A549 (cell line): ENCODE results near the gene ROR1. TPM values are rescaled to one million over a fixed set of nuclear protein-coding genes. Genes with fewer than 3 reads are reported as not detected.

ENCODE experiments used
- ATAC-seq, 2 experiments: fragments of 200-7000 bp in 1 of 2; fragments of >200 bp in 1 of 2; cut with Nextera tagmentation in 1 of 2; cut with Tn5 transposase in 1 of 2; 3 replicates each; pipeline versions ENCODE4 v1.8.0 to v1.9.1; 2018 to 2020; ENCODE audit warnings: mild to moderate bottlenecking in 1 of 2, moderate library complexity in 1 of 2
- CTCF ChIA-PET: fragments of 300-600 bp; sonication (Branson Sonifier 250); formaldehyde crosslinking; extraction: SDS; loops from one replicate; lab custom pipeline; 2021; ENCODE audit warnings: antibody characterized with exemption, inconsistent platforms; lab: Yijun Ruan, JAX
- POLR2A ChIA-PET: fragments of 350-600 bp; formaldehyde crosslinking; extraction: SDS; loops from one replicate; lab custom pipeline; 2021; ENCODE audit warnings: antibody characterized with exemption, inconsistent platforms; lab: Yijun Ruan, JAX
- DNase-seq, 2 experiments: peaks; one replicate each; pipeline versions ENCODE4 v3.0.0 to v3.0.0-alpha.2; 2011 to 2016; ENCODE audit warnings: low read depth in 1 of 2, low spot score in 1 of 2
- FAIRE-seq: peaks from 2 replicates; lab custom pipeline; 2011; peaks lifted over from hg19 to GRCh38; lab: Jason Lieb, UNC
- H3K27ac ChIP-seq, 2 experiments: fragments of >200 bp; sonication (Bioruptor Twin); formaldehyde crosslinking; 3 replicates each; pipeline ENCODE4 v1.5.1; 2016 to 2017
- H3K4me1 ChIP-seq: fragments of >200 bp; sonication (Bioruptor Twin); formaldehyde crosslinking; 3 replicates; pipeline ENCODE4 v1.6.1; 2016
- H3K4me2 ChIP-seq: fragments of >200 bp; sonication (Bioruptor Twin); formaldehyde crosslinking; 3 replicates; pipeline ENCODE4 v1.6.1; 2016
- H3K4me3 ChIP-seq: fragments of >200 bp; sonication (Bioruptor Twin); formaldehyde crosslinking; 3 replicates; pipeline ENCODE4 v1.5.1; 2016
- H3K9me3 ChIP-seq: fragments of >200 bp; sonication (Bioruptor Twin); formaldehyde crosslinking; 3 replicates; pipeline ENCODE4 v1.6.1; 2016
- ATOH8 ChIP-seq: fragments of 250-450 bp; sonication (Bioruptor Pico); IDR thresholded peaks from 2 replicates; pipeline ENCODE4 v1.5.0; 2020; ENCODE audit warnings: low read depth, mild to moderate bottlenecking, moderate library complexity
- BCL3 ChIP-seq: fragments of >200 bp; sonication (Bioruptor Twin); formaldehyde crosslinking; IDR thresholded peaks from 3 replicates; pipeline ENCODE4 v1.6.1; 2016
- BHLHE40 ChIP-seq: IDR thresholded peaks from 2 replicates; pipeline ENCODE4 v1.6.1; 2012; ENCODE audit warnings: low read depth, low read length, inconsistent platforms
- CBX2 ChIP-seq: fragments of 200-600 bp; sonication (generic); IDR thresholded peaks from 2 replicates; pipeline ENCODE4 v1.6.1; 2016; ENCODE audit warnings: low read depth, mild to moderate bottlenecking, borderline replicate concordance
- E2F6 ChIP-seq: IDR thresholded peaks from 2 replicates; pipeline ENCODE4 v1.6.1; 2012; ENCODE audit warnings: low read depth, borderline replicate concordance
- EHF ChIP-seq: fragments of 250-450 bp; sonication (Bioruptor Pico); IDR thresholded peaks from 2 replicates; pipeline ENCODE4 v1.5.0; 2020; ENCODE audit warnings: mild to moderate bottlenecking
- EHMT2 ChIP-seq: fragments of 200-600 bp; sonication (generic); IDR thresholded peaks from 2 replicates; pipeline ENCODE4 v1.6.1; 2016; ENCODE audit warnings: antibody characterized with exemption, low read depth, mild to moderate bottlenecking, moderate library complexity
- FOSB ChIP-seq: fragments of 250-450 bp; sonication (Bioruptor Pico); IDR thresholded peaks from 2 replicates; pipeline ENCODE4 v1.5.0; 2020; ENCODE audit warnings: mild to moderate bottlenecking, moderate library complexity
- FOXS1 ChIP-seq: fragments of 250-450 bp; sonication (Bioruptor Pico); IDR thresholded peaks from 2 replicates; pipeline ENCODE4 v1.5.0; 2020; ENCODE audit warnings: mild to moderate bottlenecking, moderate library complexity
- GATA3 ChIP-seq: IDR thresholded peaks from 2 replicates; pipeline ENCODE4 v1.6.1; 2012; ENCODE audit warnings: borderline replicate concordance
- HDAC2 ChIP-seq: fragments of 200-600 bp; sonication (generic); IDR thresholded peaks from 2 replicates; pipeline ENCODE4 v1.6.1; 2016
- HES2 ChIP-seq: fragments of >200 bp; sonication (Bioruptor Twin); formaldehyde crosslinking; IDR thresholded peaks from 2 replicates; pipeline ENCODE4 v1.6.1; 2016
- HOXA7 ChIP-seq: fragments of 250-450 bp; sonication (Bioruptor Pico); IDR thresholded peaks from 2 replicates; pipeline ENCODE4 v1.5.0; 2020; ENCODE audit warnings: mild to moderate bottlenecking, moderate library complexity
- HOXB13 ChIP-seq: fragments of 250-450 bp; sonication (Bioruptor Pico); IDR thresholded peaks from 2 replicates; pipeline ENCODE4 v1.5.0; 2020; ENCODE audit warnings: low read depth, mild to moderate bottlenecking, moderate library complexity
- HOXB5 ChIP-seq: fragments of 250-450 bp; sonication (Bioruptor Pico); IDR thresholded peaks from 2 replicates; pipeline ENCODE4 v1.5.0; 2020; ENCODE audit warnings: mild to moderate bottlenecking, moderate library complexity
- JUN ChIP-seq, 2 experiments: fragments of >200 bp; sonication (Bioruptor Twin); formaldehyde crosslinking; IDR thresholded peaks; 2 replicates in 1 of 2; 3 replicates in 1 of 2; pipeline ENCODE4 v1.6.1; 2016 to 2017
- KDM5A ChIP-seq: fragments of 200-600 bp; sonication (generic); IDR thresholded peaks from 2 replicates; pipeline ENCODE4 v1.6.1; 2016; ENCODE audit warnings: antibody characterized with exemption, mild to moderate bottlenecking
- MAFK ChIP-seq: fragments of 450-650 bp; IDR thresholded peaks from 2 replicates; pipeline ENCODE4 v1.6.1; 2014; ENCODE audit not compliant: partially characterized antibody
- MAZ ChIP-seq: fragments of 150-350 bp; IDR thresholded peaks from 2 replicates; pipeline ENCODE4 v1.6.1; 2014; ENCODE audit warnings: antibody characterized with exemption, low read depth, low read length, borderline replicate concordance
- MYC ChIP-seq: IDR thresholded peaks from 2 replicates; pipeline ENCODE4 v1.6.1; 2012; ENCODE audit warnings: mild to moderate bottlenecking, inconsistent platforms, low read length, improper control_type of control experiment, borderline replicate concordance
- NPAS2 ChIP-seq: fragments of 250-450 bp; sonication (Bioruptor Pico); IDR thresholded peaks from 2 replicates; pipeline ENCODE4 v1.8.0; 2022; ENCODE audit warnings: mild to moderate bottlenecking, moderate library complexity, borderline replicate concordance
- NR3C1 ChIP-seq: fragments of >200 bp; sonication (Bioruptor Twin); formaldehyde crosslinking; IDR thresholded peaks from 3 replicates; pipeline ENCODE4 v1.6.1; 2017
- PHF8 ChIP-seq: fragments of 200-600 bp; sonication (generic); IDR thresholded peaks from 2 replicates; pipeline ENCODE4 v1.6.1; 2016; ENCODE audit warnings: low read depth, mild to moderate bottlenecking, antibody characterized with exemption, moderate library complexity, borderline replicate concordance
- POLR2A ChIP-seq: IDR thresholded peaks from 2 replicates; pipeline ENCODE4 v1.6.1; 2012; ENCODE audit warnings: mild to moderate bottlenecking, low read length
- POLR2AphosphoS2 ChIP-seq: conservative IDR thresholded peaks from 2 replicates; pipeline ENCODE4 v1.6.1; 2012; ENCODE audit warnings: low read length, improper control_type of control experiment, inconsistent platforms
- RFX5 ChIP-seq: fragments of 450-650 bp; IDR thresholded peaks from 2 replicates; pipeline ENCODE4 v1.7.1; 2014; ENCODE audit warnings: antibody characterized with exemption, mild to moderate bottlenecking, moderate library complexity
- SMC3 ChIP-seq: fragments of >200 bp; sonication (Bioruptor Twin); formaldehyde crosslinking; IDR thresholded peaks from 3 replicates; pipeline ENCODE4 v1.6.1; 2018; ENCODE audit warnings: inconsistent platforms
- SREBF2 ChIP-seq: fragments of 450-650 bp; IDR thresholded peaks from 2 replicates; pipeline ENCODE4 v1.6.1; 2014; ENCODE audit warnings: mild to moderate bottlenecking, moderate library complexity
- TFCP2L1 ChIP-seq: fragments of 250-450 bp; sonication (Bioruptor Pico); IDR thresholded peaks from 2 replicates; pipeline ENCODE4 v1.5.0; 2021; ENCODE audit warnings: mild to moderate bottlenecking
- USF2 ChIP-seq: fragments of 450-650 bp; IDR thresholded peaks from 2 replicates; pipeline ENCODE4 v1.6.1; 2014; ENCODE audit warnings: antibody characterized with exemption
- ZFP36 ChIP-seq: fragments of 450-650 bp; IDR thresholded peaks from 2 replicates; pipeline ENCODE4 v1.6.1; 2014; ENCODE audit warnings: borderline replicate concordance; ENCODE audit not compliant: partially characterized antibody
- ZNF302 ChIP-seq: fragments of 250-450 bp; sonication (Bioruptor Pico); IDR thresholded peaks from 2 replicates; pipeline ENCODE4 v1.9.0; 2021; ENCODE audit warnings: inconsistent platforms, mild to moderate bottlenecking, moderate library complexity
- ZSCAN20 ChIP-seq: fragments of 250-450 bp; sonication (Bioruptor Pico); IDR thresholded peaks from 2 replicates; pipeline ENCODE4 v1.8.0; 2022; ENCODE audit warnings: mild to moderate bottlenecking, moderate library complexity
- WGBS: methylation state at CpG from one replicate; pipeline ENCODE4 v1.1.6; 2017; ENCODE audit errors: missing lambda C conversion rate; 5-methylcytosine and 5-hydroxymethylcytosine counted together
- polyA plus RNA-seq, 4 experiments: library from polyadenylated mRNA; depleted of rRNA in 3 of 4; stranded (reverse); fragments of >200 nt; fragmentation: RNase III in 1 of 4; extraction: RNeasy Plus Mini Kit Qiagen cat#74134 plus additional on column Dnase treatment in 1 of 4; gene quantifications; 2 replicates in 3 of 4; 3 replicates in 1 of 4; pipeline ENCODE4 v1.2.3, GENCODE V29; 2011 to 2017

Gene ROR1
- polyA plus RNA-seq, 2 of the 4 experiments (the other 2 are of a cell fraction): 6.5 to 19.0 TPM

- 83% methylated on average over 10 of the region's 10 CpGs for WGBS
- Histone ChIP-seq H3K4me2 (no peak overlapping the region), H3K9me3 (no peaks in the 10 kb centered on the region), H3K27ac (no peak overlapping the region), H3K4me1 (no peaks in the 10 kb centered on the region), H3K4me3 (no peak overlapping the region)
- TF ChIP-seq SMC3 (no peak), KDM5A (no peak), TFCP2L1 (CRISPR knock-in tag) (no peak), HOXB5 (CRISPR knock-in tag) (no peak), MAZ (no peak), HES2 (no peak), E2F6 (no peak), ATOH8 (CRISPR knock-in tag) (no peak), RFX5 (no peak), HDAC2 (no peak), NPAS2 (no peak), EHF (CRISPR knock-in tag) (no peak), ZSCAN20 (no peak), FOSB (CRISPR knock-in tag) (no peak), USF2 (no peak), POLR2A (no peak), ZFP36 (no peak), EHMT2 (no peak), CBX2 (no peak)
- CTCF ChIA-PET: no interaction called here
- no peak for DNase-seq
- no peak; a peak in 1 of 6 replicates for ATAC-seq
- FAIRE-seq: no peak
- POLR2A ChIA-PET: no interaction called here
Measured at GRCh38 chr1:64186138-64186897, 412.5 kb downstream of the ROR1 start.

GRCh38 chr1:64186898-64187280, 413.1 kb downstream of the ROR1 start:
- H3K4me1 ChIP-seq: no peaks in the 10 kb centered on the region
- no peak overlapping the region for H3K27ac ChIP-seq
- H3K9me3 ChIP-seq: no peaks in the 10 kb centered on the region
- POLR2A ChIA-PET: no interaction called here
- 89% methylated on average over 6 of the region's 7 CpGs for WGBS
- FAIRE-seq (no peak), ATAC-seq (no peak), DNase-seq (no peak)
- H3K4me3 ChIP-seq: no peak overlapping the region
- CTCF ChIA-PET: no interaction called here
- TF ChIP-seq HOXA7 (CRISPR knock-in tag): no peak
- no peak for TF ChIP-seq FOXS1 (CRISPR knock-in tag)
- TF ChIP-seq GATA3: no peak
- no peak for TF ChIP-seq JUN (IDR thresholded peaks at IDR 0.05)
- no peak for TF ChIP-seq MAFK
- no peak for TF ChIP-seq MYC
- H3K4me2 ChIP-seq: no peak overlapping the region

- FAIRE-seq (no peak), DNase-seq (no peak)
- POLR2A ChIA-PET: no interaction called here
- H3K4me3 ChIP-seq: no peak overlapping the region
- TF ChIP-seq RFX5 (no peak), BHLHE40 (no peak), HOXB5 (CRISPR knock-in tag) (no peak), POLR2AphosphoS2 (no peak), EHMT2 (no peak), ZNF302 (CRISPR knock-in tag) (no peak), SREBF2 (no peak), ATOH8 (CRISPR knock-in tag) (no peak), CBX2 (no peak), POLR2A (no peak), BCL3 (no peak), HOXB13 (no peak), PHF8 (no peak), FOXS1 (CRISPR knock-in tag) (no peak), NR3C1 (no peak)
- TF ChIP-seq, all 56 proteins: peak for 0
- Histone ChIP-seq H3K4me1 (no peaks in the 10 kb centered on the region), H3K4me2 (no peak overlapping the region), H3K9me3 (no peaks in the 10 kb centered on the region), H3K27ac (no peak overlapping the region)
- ATAC-seq: no peak; a peak in 1 of 6 replicates
- 84% methylated on average over 4 of the region's 4 CpGs for WGBS
- CTCF ChIA-PET: no interaction called here
Measured at GRCh38 chr1:64187646-64188045, 413.8 kb downstream of the ROR1 start.
